HG03095 (cell line): ENCODE data around the gene NEXN.
"Not testable (repeated sequence)": the region's sequence is repeated elsewhere in the genome, so short reads cannot be mapped to it uniquely, and the experiment has no call there.

Experiments
- ATAC-seq: cut with Tn5 transposase; IDR thresholded peaks from one replicate; pipeline ENCODE4 v1.9.1; 2021; ENCODE audit warnings: moderate library complexity; ENCODE audit not compliant: unreplicated experiment

Gene NEXN

DNA sequence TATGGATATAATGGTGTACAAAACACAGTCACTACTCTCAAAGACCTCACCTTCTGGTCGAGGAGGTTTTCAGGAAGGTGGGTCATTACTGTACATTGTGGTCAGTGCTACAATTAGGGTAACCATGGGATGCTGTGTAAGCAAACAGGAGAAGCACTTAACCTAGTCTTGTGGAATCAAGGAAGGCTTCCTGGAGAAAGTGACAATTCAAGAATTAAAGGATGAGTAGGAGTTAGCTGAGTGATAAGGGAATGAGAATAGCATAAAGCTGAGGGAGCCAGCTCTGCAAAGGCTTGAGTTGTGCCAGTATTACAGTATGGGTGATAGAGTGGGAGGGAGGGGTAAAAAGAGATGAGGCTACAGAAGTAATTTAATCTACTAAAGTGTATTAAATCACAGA lies 17.2 kb downstream of the NEXN start:
- ATAC-seq, result no peak

DNA sequence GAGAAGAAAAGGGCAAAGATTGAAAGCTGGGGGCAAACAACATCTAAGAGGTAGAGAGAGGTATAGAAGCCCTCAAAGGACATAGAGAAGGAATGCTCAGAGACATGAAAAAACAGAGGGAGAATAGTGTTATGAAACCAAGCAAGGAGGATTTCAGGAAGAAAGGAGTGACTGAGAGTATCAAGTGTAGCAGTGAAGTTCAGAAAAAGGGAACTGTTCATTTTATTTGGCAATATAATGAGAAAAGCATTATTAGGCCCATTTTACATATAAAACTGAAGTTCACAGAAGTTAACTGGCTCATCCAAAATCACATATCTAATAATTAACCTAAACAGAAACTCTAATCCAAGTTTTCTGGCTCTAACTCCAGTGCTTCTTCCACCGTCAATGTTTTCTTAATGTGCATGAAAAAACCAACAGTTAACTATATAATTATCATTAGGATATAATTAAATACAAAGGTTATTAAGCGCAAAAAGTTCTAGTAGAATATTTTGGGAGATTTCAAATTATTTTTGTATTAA lies 17.7 kb downstream of the NEXN start:
- no peak for ATAC-seq

- no peak for ATAC-seq
These were observed 18.2 kb downstream of the NEXN start for GRCh38 chr1:77906624-77907023.

DNA sequence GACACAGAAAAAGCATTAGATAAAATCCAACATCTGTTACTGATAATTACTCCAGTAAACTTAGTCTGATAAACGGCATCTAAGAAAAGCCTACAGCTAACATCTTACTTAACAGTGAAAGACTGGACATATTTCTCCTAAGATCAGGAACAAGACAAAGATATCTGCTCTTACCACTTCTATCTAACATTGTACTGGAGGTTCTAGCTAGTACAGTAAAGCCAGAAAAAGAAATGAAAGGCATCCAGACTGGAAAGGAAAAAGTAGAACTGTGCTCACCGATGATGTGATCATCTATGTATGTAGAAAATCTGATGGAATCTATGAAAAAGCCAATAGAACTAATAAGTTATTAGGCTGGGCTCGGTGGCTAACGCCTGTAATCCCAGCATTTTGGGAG lies 21.7 kb downstream of the NEXN start:
- no peak for ATAC-seq

DNA sequence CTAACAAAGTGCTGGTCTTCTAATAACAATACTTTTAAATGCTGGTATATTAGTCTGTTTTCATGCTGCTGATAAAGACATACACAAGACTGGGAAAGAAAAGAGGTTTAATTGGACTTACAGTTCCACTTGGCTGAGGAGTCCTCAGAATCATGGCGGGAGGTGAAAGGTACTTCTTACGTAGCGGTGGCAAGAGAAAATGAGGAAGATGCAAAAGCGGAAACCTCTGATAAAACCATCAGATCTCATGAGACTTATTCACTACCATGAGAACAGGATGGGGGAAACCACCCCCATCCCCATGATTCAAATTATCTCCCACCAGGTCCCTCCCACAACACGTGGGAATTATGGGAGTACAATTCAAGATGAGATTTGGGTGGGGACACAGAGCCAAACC lies 30.5 kb downstream of the NEXN start:
- ATAC-seq, result not testable (repeated sequence)

DNA sequence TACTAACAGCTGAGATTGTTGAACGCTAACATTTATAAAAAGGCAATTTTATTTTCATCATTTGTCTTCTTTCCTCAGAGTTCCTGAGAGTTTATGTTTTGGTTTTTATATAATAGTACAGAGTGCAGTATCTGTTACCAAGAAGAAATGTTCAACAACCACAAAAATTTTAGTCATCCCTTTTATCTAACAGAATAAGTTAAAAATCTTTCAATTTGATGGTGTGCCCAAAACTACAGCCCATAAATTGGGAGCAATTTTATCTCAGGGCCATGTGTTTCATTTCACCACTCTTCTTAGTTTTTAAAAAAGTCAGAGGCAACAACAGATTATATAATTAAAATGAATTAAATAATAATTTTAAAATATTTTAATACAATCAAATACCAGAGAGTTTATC lies 37.1 kb downstream of the NEXN start:
- no peak for ATAC-seq

DNA sequence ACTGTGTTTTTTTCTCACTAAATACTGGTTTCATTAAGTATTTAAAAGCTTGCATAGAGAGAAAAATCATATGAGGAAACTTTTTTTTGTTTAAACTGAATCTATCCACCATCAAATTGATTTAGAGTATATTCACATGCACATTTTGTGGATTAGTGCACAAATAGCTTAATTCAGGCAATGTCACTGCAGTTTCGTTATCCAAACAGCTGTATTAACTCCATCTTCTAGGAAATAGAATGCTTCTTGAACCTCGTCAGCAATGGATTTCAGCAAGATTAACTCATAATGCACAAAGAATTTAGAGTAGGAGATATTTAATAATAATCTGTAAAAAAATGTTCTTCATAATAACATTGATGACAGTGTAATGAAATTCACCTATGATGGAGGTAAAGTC lies 37.5 kb downstream of the NEXN start:
- no peak for ATAC-seq

GRCh38 chr1:77926561-77927357 lies 38.3 kb downstream of the NEXN start:
- peak; percentile 63 for ATAC-seq

DNA sequence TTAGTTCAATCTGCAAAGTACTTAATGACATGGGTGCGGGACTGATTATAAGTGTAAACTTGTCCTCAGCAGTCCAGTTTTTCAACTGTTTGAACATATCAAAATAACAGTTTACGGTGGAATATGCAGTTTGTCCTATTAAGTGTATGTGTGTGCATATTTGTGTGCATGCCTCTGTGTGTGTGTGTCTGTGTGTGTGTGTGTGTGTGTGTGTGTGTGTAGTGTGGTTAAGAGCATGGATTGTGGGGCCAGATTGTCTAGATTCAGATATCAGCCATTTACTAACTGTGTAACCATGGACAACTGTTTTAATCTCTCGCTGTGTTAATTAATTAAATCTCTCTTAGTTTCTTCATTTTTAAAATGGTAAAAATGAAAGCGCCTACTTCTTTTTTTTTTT lies 39.0 kb downstream of the NEXN start:
- ATAC-seq, result peak; percentile 10

GRCh38 chr1:77929806-77930205 lies 41.4 kb downstream of the NEXN start:
- no peak for ATAC-seq

GRCh38 chr1:77938651-77939050 lies 50.2 kb downstream of the NEXN start:
- no peak for ATAC-seq

- ATAC-seq, result no peak
These were observed 52.6 kb downstream of the NEXN start for GRCh38 chr1:77940921-77941570.

DNA sequence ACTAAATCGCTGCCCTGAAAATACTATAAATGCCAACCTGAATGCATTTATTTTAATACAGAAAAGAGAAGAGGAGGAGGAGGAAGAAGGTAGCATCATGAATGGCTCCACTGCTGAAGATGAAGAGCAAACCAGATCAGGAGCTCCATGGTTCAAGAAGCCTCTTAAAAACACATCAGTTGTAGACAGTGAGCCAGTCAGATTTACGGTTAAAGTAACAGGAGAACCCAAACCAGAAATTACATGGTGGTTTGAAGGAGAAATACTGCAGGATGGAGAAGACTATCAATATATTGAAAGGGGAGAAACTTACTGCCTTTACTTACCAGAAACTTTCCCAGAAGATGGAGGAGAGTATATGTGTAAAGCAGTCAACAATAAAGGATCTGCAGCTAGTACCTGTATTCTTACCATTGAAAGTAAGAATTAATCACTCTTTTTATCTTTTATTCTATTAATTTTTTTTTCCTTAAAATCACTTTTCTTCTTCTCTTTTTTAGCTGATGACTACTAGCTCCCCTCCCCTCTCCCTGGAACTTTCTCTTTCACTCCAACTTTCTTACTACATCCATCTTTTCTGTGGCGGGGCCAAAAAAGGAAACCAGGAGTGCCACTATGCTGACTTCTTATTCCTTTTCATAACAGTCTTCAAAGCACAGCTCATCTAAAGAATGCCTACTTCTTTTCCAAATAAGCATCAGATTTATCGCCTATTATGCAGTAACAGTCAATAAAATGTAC lies 54.1 kb downstream of the NEXN start:
- ATAC-seq, result no peak

DNA sequence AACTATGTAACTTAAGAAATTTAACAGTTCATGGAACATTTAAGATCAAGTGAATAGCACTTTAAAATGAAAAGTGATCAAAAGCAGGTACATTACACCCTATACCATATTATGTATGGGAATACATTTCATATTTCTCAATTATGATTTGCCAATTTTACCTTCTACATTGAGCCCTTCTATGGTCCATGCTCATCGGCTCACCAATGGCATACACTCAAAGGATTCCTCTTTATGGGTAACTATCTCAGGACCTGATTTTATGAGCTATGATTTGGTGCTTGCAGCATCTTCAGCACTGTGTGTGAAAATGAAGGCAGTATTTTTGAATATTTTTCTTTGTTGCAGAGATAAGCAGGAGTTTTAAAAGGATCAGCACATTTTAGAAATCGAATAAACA lies 56.9 kb downstream of the NEXN start:
- no peak for ATAC-seq

- no peak for ATAC-seq
These were observed 60.5 kb downstream of the NEXN start for GRCh38 chr1:77948841-77949424.

GRCh38 chr1:77950873-77951272 lies 62.4 kb downstream of the NEXN start:
- peak; percentile 66 for ATAC-seq

DNA sequence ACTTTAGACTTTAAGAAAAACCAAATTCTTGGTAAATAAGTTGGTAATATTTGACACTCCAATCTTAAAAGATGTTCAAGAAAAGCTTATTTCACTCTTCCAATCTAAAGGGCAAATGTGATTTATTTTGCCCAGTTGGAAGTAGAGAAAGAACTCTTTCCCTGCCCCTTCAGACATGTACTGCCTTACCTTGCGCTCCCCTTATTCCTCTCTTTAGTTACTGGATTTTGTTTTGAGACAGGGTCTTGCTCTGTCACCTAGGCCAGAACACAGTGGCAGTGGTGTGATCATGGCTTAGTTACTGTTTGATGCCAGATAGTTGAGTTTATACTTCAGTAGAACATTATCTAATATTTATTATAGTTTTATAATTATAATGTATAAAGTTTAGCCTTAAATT lies 62.9 kb downstream of the NEXN start:
- no peak for ATAC-seq

DNA sequence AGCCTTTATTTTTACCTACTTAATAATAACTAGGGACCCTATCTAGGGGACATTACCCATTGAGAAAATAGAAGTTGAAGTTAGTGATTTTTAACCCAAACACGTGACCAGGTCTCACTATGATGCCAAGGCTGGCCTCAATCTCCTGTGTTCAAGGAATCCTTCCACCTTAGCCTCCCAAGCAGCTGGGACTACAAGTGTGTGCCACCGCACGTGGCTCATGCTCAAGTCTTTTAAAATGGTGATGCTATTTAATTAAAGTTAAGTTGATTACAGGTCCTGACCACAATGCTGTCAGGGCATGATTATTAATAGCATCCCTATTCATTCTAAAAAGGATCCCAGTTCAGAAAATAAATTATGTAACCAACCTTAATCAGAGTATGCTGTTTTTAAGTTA lies 65.5 kb downstream of the NEXN start:
- no peak for ATAC-seq

DNA sequence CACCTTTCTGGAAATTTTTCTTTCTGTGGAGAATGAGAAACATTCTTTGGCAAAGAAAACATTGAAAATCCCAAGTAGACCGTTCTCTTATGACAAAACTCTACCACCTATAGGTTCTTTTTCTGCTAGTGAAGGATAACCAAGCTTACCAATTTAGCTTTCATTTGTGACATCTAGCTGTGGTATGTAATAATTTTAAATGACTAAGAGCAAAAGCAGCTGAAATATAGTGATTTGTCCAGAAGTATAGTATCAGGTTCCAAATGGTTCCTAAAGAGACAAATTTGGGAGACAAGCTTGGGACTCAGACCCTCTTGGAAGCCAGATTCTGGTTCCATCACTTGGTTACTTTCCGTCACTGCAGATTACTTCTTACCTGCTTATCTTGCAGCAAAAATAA lies 66.1 kb downstream of the NEXN start:
- no peak for ATAC-seq

DNA sequence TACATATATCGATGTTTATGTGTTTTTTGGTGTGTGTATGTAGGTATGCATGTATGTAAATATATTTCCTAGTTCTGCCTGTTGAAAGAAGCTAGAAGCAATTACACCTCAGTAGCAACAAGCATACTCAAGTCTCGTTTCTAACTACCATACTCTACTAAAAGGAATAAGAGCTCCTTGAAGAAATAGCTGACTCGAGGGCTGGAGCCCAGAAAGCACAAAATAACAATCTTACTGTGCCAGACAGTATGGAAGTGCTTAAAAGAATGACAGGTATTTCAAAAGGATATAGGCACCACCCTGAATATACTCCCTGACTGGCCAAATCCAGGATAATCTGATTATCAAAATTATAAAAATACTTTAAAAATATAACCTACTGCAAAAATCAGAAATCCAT lies 67.3 kb downstream of the NEXN start:
- ATAC-seq, result no peak

DNA sequence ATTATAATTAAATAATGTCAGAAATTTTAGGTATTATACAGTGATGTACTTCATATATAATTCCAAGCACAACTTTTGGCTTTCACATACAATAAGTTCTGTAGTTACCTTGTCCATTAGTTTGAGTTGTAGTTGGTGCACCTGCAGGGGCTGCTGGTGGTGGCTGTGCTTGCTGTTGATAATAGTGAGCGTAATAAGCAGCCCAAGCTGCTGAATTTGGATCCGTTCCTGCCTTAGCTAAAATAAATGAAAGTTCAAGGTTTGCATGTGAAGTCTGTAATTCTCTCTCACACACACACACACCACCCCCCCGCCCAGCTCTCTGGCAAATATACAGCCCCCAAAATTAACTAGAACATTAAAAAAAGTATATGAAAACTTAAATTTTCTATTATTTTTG lies 68.0 kb downstream of the NEXN start:
- no peak for ATAC-seq
